Activated naive CD4-positive, alpha-beta T cell treated with anti-CD3 and anti-CD28 coated beads, Interleukin-2, amount 50 U/mL, for 24 hours (primary cell): Measurements from ENCODE around the gene PPM1H.
A peak's percentile ranks its signal among the peaks of the same experiment; 100 is the strongest.
"Not testable (repeated sequence)": the region's sequence is repeated elsewhere in the genome, so short reads cannot be mapped to it uniquely, and the experiment has no call there.

Source experiments
- H3K27ac Mint-ChIP-seq: one replicate; pipeline ENCODE4 v1.8.0; 2021; ENCODE audit warnings: mild to moderate bottlenecking, mixed read lengths
- H3K27me3 Mint-ChIP-seq: one replicate; pipeline ENCODE4 v1.8.0; 2021; ENCODE audit warnings: mixed read lengths
- H3K36me3 Mint-ChIP-seq: one replicate; pipeline ENCODE4 v1.8.0; 2021; ENCODE audit warnings: mixed read lengths
- H3K4me1 Mint-ChIP-seq: one replicate; pipeline ENCODE4 v1.8.0; 2021; ENCODE audit warnings: mixed read lengths
- H3K4me3 Mint-ChIP-seq: one replicate; pipeline ENCODE4 v1.8.0; 2021; ENCODE audit warnings: mild to moderate bottlenecking, mixed read lengths
- H3K9me3 Mint-ChIP-seq: one replicate; pipeline ENCODE4 v1.8.0; 2021; ENCODE audit warnings: mixed read lengths

Gene PPM1H

GRCh38 chr12:62814243-62814642 lies 120.7 kb downstream of the PPM1H start:
- Mint-ChIP-seq H3K9me3 (no peaks in the 10 kb centered on the region), H3K4me1 (peaks cover 16% of the 10 kb centered on the region), H3K27me3 (peaks cover 11% of the 10 kb centered on the region), H3K4me3 (no peak overlapping the region), H3K27ac (no peak overlapping the region), H3K36me3 (no peaks in the 10 kb centered on the region)

GRCh38 chr12:62813031-62813829 lies 121.7 kb downstream of the PPM1H start:
- Mint-ChIP-seq H3K4me3 (peak overlapping the region; percentile 54), H3K27ac (no peak overlapping the region), H3K4me1 (peaks cover 16% of the 10 kb centered on the region), H3K27me3 (peaks cover 11% of the 10 kb centered on the region), H3K36me3 (no peaks in the 10 kb centered on the region), H3K9me3 (no peaks in the 10 kb centered on the region)

- H3K4me1 Mint-ChIP-seq = peaks cover 13% of the 10 kb centered on the region
- H3K9me3 Mint-ChIP-seq, H3K36me3 Mint-ChIP-seq, H3K4me3 Mint-ChIP-seq, H3K27ac Mint-ChIP-seq, H3K27me3 Mint-ChIP-seq: not testable (repeated sequence)
Measured at GRCh38 chr12:62811481-62811880, 123.5 kb downstream of the PPM1H start.

- H3K4me1 Mint-ChIP-seq = peaks cover 11% of the 10 kb centered on the region
- H3K27me3 Mint-ChIP-seq = no peaks in the 10 kb centered on the region
- H3K9me3 Mint-ChIP-seq = no peaks in the 10 kb centered on the region
- H3K27ac Mint-ChIP-seq = no peak overlapping the region
- no peaks in the 10 kb centered on the region for H3K36me3 Mint-ChIP-seq
- no peak overlapping the region for H3K4me3 Mint-ChIP-seq
Measured at GRCh38 chr12:62808166-62808879, 126.6 kb downstream of the PPM1H start.

GRCh38 chr12:62806893-62807292 lies 128.1 kb downstream of the PPM1H start:
- H3K4me1 Mint-ChIP-seq = peaks cover 5% of the 10 kb centered on the region
- H3K36me3 Mint-ChIP-seq = no peaks in the 10 kb centered on the region
- H3K9me3 Mint-ChIP-seq = no peaks in the 10 kb centered on the region
- H3K27ac Mint-ChIP-seq = no peak overlapping the region
- H3K4me3 Mint-ChIP-seq = no peak overlapping the region
- H3K27me3 Mint-ChIP-seq = no peaks in the 10 kb centered on the region

- H3K9me3 Mint-ChIP-seq = no peaks in the 10 kb centered on the region
- no peaks in the 10 kb centered on the region for H3K36me3 Mint-ChIP-seq
- H3K4me1 Mint-ChIP-seq = peaks cover 1% of the 10 kb centered on the region
- no peak overlapping the region for H3K27ac Mint-ChIP-seq
- H3K27me3 Mint-ChIP-seq = no peaks in the 10 kb centered on the region
- no peak overlapping the region for H3K4me3 Mint-ChIP-seq
Measured at GRCh38 chr12:62806244-62806836, 128.6 kb downstream of the PPM1H start.

- Mint-ChIP-seq H3K36me3 (no peaks in the 10 kb centered on the region), H3K4me3 (no peak overlapping the region), H3K4me1 (no peaks in the 10 kb centered on the region), H3K9me3 (no peaks in the 10 kb centered on the region), H3K27me3 (no peaks in the 10 kb centered on the region), H3K27ac (no peak overlapping the region)
Measured at GRCh38 chr12:62805517-62805916, 129.4 kb downstream of the PPM1H start.

GRCh38 chr12:62803756-62804155 lies 131.2 kb downstream of the PPM1H start:
- Mint-ChIP-seq H3K4me3 (no peak overlapping the region), H3K36me3 (no peaks in the 10 kb centered on the region), H3K9me3 (no peaks in the 10 kb centered on the region), H3K4me1 (no peaks in the 10 kb centered on the region), H3K27me3 (no peaks in the 10 kb centered on the region), H3K27ac (peak overlapping the region; percentile 5)

- Mint-ChIP-seq H3K27me3 (no peaks in the 10 kb centered on the region), H3K4me1 (no peaks in the 10 kb centered on the region), H3K27ac (no peak overlapping the region), H3K36me3 (no peaks in the 10 kb centered on the region), H3K4me3 (no peak overlapping the region), H3K9me3 (no peaks in the 10 kb centered on the region)
Measured at GRCh38 chr12:62802984-62803383, 132.0 kb downstream of the PPM1H start.

GRCh38 chr12:62802321-62802720 lies 132.6 kb downstream of the PPM1H start:
- Mint-ChIP-seq H3K4me3 (no peak overlapping the region), H3K4me1 (no peaks in the 10 kb centered on the region), H3K27ac (no peak overlapping the region), H3K36me3 (no peaks in the 10 kb centered on the region), H3K27me3 (no peaks in the 10 kb centered on the region), H3K9me3 (no peaks in the 10 kb centered on the region)

GRCh38 chr12:62801796-62802195 lies 133.2 kb downstream of the PPM1H start:
- no peak overlapping the region for H3K4me3 Mint-ChIP-seq
- no peaks in the 10 kb centered on the region for H3K36me3 Mint-ChIP-seq
- H3K9me3 Mint-ChIP-seq = no peaks in the 10 kb centered on the region
- no peak overlapping the region for H3K27ac Mint-ChIP-seq
- H3K27me3 Mint-ChIP-seq = no peaks in the 10 kb centered on the region
- no peaks in the 10 kb centered on the region for H3K4me1 Mint-ChIP-seq

- Mint-ChIP-seq H3K36me3 (no peaks in the 10 kb centered on the region), H3K27me3 (no peaks in the 10 kb centered on the region), H3K9me3 (no peaks in the 10 kb centered on the region), H3K4me1 (no peaks in the 10 kb centered on the region), H3K4me3 (no peak overlapping the region), H3K27ac (no peak overlapping the region)
Measured at GRCh38 chr12:62800707-62801400, 134.1 kb downstream of the PPM1H start.

GRCh38 chr12:62799766-62800406 lies 135.1 kb downstream of the PPM1H start:
- Mint-ChIP-seq H3K36me3 (no peaks in the 10 kb centered on the region), H3K4me3 (no peak overlapping the region), H3K27ac (no peak overlapping the region), H3K27me3 (no peaks in the 10 kb centered on the region), H3K4me1 (no peaks in the 10 kb centered on the region), H3K9me3 (no peaks in the 10 kb centered on the region)

- Mint-ChIP-seq H3K27ac (no peak overlapping the region), H3K9me3 (no peaks in the 10 kb centered on the region), H3K36me3 (no peaks in the 10 kb centered on the region), H3K4me1 (no peaks in the 10 kb centered on the region), H3K4me3 (no peak overlapping the region), H3K27me3 (no peaks in the 10 kb centered on the region)
Measured at GRCh38 chr12:62799126-62799736, 135.7 kb downstream of the PPM1H start.

- Mint-ChIP-seq H3K9me3 (no peaks in the 10 kb centered on the region), H3K27me3 (no peaks in the 10 kb centered on the region)
Measured at GRCh38 chr12:62794218-62794583, 140.7 kb downstream of the PPM1H start.

More at GRCh38 chr12:62794218-62794583, 140.7 kb downstream of the PPM1H start:
- H3K4me3 Mint-ChIP-seq = no peak overlapping the region
- no peaks in the 10 kb centered on the region for H3K36me3 Mint-ChIP-seq
- H3K27ac Mint-ChIP-seq = peak overlapping the region; percentile 32
- H3K4me1 Mint-ChIP-seq = no peaks in the 10 kb centered on the region
